Measurements from ENCODE around the gene NRL. TPM values are rescaled to one million over a fixed set of nuclear protein-coding genes. Genes with fewer than 3 reads are reported as not detected.

The NRL gene
- total RNA-seq, 1 donor from 2014 or later: 2.7 TPM

DNA sequence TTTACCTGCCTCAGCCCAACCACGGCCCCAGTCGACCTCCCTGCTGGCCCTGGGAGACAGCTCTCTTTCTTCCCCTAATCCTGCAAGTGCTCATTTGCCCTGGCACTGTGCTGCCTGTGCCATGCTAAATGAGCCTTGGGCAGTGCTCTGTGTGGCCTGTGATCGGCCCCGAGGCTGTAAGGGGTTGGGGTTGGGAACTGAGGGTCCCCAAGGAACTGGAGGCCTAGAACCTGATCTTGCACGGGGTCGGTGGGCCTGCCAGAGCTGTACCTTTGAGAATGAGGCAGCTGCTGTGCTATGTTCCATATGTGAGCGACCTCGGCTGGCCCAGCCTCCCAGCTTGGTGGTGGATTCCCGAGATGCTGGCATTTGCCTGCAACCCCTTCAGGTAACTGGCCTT is 35.3 kb upstream of the NRL start:
- Mint-ChIP-seq H3K27ac (peak overlapping the region; percentile 18), H3K4me3 (no peak overlapping the region), H3K9me3 (no peaks in the 10 kb centered on the region), H3K36me3 (ENCODE audit: low read depth) (peaks cover 51% of the 10 kb centered on the region), H3K27me3 (ENCODE audit: insufficient read depth) (no peaks in the 10 kb centered on the region), H3K4me1 (ENCODE audit: low read depth) (peaks cover 38% of the 10 kb centered on the region)
- no peak for DNase-seq (ENCODE audit: low spot score)
- intact Hi-C loops (cut with micrococcal nuclease): no loop called here

DNA sequence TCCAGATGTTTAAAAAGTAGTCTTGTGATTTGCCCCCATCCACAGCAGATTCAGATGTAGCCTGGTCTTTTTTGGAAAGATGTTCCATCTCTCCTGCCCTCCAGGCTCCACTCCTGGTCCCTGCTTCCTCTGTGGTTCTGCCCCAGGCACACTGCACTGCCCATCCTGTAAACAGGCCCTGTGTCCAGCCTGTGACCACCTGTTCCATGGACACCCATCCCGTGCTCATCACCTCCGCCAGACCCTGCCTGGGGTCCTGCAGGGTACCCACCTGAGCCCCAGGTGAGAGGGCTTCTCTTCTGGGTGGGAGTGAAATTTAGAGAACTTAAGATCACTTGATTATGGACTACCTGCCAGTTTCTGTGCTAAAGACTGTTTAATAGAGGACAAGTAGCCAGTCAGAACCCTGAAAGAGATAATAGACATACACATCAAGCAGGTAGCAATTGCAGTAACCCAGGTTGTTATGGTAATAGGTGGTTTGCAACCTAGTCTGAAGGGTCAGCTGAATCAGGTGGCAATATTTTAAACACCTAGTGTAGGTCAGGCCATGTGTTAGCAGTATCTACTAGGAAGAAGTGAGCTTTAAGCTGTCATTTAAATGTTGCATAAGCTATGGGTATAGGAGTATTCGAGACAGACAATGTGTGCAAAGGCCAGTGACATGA is 34.7 kb upstream of the NRL start:
- Mint-ChIP-seq H3K9me3 (no peaks in the 10 kb centered on the region), H3K27me3 (ENCODE audit: insufficient read depth) (no peaks in the 10 kb centered on the region), H3K27ac (no peak overlapping the region), H3K4me1 (ENCODE audit: low read depth) (peaks cover 44% of the 10 kb centered on the region), H3K4me3 (peak overlapping the region; percentile 94), H3K36me3 (ENCODE audit: low read depth) (peaks cover 51% of the 10 kb centered on the region)
- DNase-seq (ENCODE audit: low spot score): no peak
- intact Hi-C loops (cut with micrococcal nuclease): loop anchor here (5.0 to 10.0 kb wide), 2 partner anchors 682 to 825 kb away; partner anchors contain the start of genes NGDN and PABPN1

DNA sequence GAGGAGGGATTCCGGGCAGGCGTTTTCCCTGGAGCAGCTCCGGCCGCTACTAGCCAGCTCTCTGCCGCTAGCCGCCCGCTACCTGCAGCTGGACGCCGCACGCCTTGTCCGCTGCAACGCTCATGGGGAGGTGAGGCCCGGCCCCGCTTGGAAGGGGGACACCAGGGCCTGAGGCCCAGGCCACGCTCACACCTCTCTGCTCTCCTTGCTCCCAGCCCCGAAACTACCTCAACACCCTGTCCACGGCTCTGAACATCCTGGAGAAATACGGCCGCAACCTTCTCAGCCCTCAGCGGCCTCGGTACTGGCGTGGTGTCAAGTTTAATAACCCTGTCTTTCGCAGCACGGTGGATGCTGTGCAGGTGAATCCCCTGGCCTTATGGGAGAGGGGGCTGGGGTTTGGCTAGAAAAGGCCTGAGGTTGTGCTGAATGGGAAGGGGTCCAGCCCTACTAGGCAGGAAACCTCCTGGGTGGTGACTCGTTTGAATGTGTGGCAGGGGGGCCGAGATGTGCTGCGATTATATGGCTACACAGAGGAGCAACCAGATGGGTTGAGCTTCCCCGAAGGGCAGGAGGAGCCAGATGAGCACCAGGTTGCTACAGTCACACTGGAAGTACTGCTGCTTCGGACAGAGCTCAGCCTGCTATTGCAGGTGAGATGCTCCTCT is 33.1 kb upstream of the NRL start:
- Mint-ChIP-seq H3K4me3 (peak overlapping the region; percentile 94), H3K27ac (peak overlapping the region; percentile 65), H3K36me3 (ENCODE audit: low read depth) (peaks cover 64% of the 10 kb centered on the region), H3K4me1 (ENCODE audit: low read depth) (peaks cover 58% of the 10 kb centered on the region), H3K27me3 (ENCODE audit: insufficient read depth) (no peaks in the 10 kb centered on the region), H3K9me3 (no peaks in the 10 kb centered on the region)
- no peak for DNase-seq (ENCODE audit: low spot score)
- intact Hi-C loops (cut with micrococcal nuclease): loop anchor here (1.0 to 10.0 kb wide), 12 partner anchors 13 to 823 kb away; partner anchors contain the start of genes CARMIL3, CHMP4A, DCAF11 and GMPR2

DNA sequence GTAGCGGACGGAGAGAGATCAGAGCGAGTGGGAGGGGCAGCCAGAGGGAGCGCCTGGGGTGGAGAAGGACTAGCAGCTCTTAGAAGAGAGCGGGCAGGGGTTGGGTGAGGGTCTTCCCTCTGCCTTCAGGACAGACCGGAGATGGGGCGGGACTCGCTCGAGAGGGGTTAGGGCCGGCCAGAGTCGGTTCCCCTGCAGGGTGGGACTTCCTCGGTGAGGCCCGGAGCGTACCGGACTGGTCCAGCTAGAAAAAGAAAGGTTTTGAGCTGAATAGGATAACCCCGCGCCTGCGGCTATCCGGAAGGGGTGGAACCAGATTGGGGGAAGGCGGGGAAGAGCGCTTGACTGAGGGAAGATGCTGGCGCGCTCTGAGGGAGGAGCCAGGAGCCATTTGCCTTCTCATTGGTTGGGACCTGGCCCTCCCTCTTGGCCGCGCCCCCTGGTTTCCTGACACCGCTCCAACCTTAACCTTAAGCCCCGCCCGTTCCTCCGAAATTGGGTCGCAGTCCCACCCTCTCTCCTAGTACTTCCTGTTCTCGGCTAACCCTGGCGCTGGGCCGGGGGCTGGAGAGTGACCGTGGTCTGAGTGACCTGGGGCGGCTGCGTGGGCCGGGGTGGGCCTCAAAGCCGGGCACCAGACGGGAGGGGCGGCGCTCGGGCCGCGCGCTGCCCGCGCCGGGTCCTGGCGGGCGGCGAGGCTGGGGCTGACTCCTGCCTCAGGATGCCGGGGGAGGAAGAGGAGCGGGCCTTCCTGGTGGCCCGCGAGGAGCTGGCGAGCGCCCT is 32.4 kb upstream of the NRL start, which contains the start of gene RNF31:
RNF31 (plus strand) TSS at position 521 of the 783 bp plus-strand sequence; CDS start at position 722, 201 bp downstream.
- intact Hi-C loops (cut with micrococcal nuclease): loop anchor here (1.0 to 10.0 kb wide), 14 partner anchors 11 to 822 kb away; partner anchors contain the start of genes CARMIL3, CHMP4A, DCAF11 and GMPR2
- H3K27me3 Mint-ChIP-seq (ENCODE audit: insufficient read depth): no peaks in the 10 kb centered on the region
- DNase-seq (ENCODE audit: low spot score): peak; percentile 97
- H3K27ac Mint-ChIP-seq: peak within 1 kb of the TSS; percentile 98
- no peaks in the 10 kb centered on the region for H3K9me3 Mint-ChIP-seq
- H3K4me3 Mint-ChIP-seq: peak within 1 kb of the TSS; percentile 94
- H3K36me3 Mint-ChIP-seq (ENCODE audit: low read depth): peaks cover 64% of the 10 kb centered on the region
- peaks cover 62% of the 10 kb centered on the region for H3K4me1 Mint-ChIP-seq (ENCODE audit: low read depth)

DNA sequence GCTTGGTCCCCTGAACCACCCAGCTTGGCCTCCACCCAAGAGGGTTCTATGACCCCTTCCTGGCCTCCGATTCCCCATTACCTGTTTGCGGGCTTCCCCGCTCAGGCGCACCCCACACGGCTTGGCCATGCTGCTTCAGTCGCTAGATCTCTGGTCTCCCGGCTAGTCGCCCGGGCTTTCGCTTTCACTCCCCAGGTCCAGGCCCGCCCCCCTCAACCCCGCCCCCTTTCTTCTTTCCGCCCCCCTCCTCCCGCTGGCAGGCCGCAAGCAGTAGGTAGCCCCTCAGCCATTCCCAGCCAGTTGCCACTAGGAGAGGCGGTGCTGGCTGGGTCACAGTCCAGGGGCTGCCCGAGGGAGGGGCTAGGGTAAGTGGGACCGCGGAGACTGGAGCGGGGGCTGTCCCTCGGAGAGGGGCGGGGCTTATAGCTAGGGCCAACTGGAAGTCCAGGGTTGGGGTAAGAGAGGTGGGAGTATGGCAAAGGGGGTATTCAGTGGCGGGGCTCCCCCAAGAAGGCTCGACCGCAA is 31.8 kb upstream of the NRL start, which contains the start of gene PSME2:
PSME2 (minus strand) TSS at position 158 of the 525 bp plus-strand sequence; CDS start at position 129, 29 bp downstream.
- peaks cover 59% of the 10 kb centered on the region for H3K36me3 Mint-ChIP-seq (ENCODE audit: low read depth)
- peak within 1 kb of the TSS; percentile 94 for H3K4me3 Mint-ChIP-seq
- H3K4me1 Mint-ChIP-seq (ENCODE audit: low read depth): peaks cover 68% of the 10 kb centered on the region
- DNase-seq (ENCODE audit: low spot score): peak; percentile 90
- peak within 1 kb of the TSS; percentile 98 for H3K27ac Mint-ChIP-seq
- H3K9me3 Mint-ChIP-seq: no peaks in the 10 kb centered on the region
- intact Hi-C loops (cut with micrococcal nuclease): loop anchor here (1.0 to 10.0 kb wide), 6 partner anchors 10 to 822 kb away; partner anchors contain the start of genes CARMIL3, NGDN, PABPN1 and PCK2
- no peaks in the 10 kb centered on the region for H3K27me3 Mint-ChIP-seq (ENCODE audit: insufficient read depth)

DNA sequence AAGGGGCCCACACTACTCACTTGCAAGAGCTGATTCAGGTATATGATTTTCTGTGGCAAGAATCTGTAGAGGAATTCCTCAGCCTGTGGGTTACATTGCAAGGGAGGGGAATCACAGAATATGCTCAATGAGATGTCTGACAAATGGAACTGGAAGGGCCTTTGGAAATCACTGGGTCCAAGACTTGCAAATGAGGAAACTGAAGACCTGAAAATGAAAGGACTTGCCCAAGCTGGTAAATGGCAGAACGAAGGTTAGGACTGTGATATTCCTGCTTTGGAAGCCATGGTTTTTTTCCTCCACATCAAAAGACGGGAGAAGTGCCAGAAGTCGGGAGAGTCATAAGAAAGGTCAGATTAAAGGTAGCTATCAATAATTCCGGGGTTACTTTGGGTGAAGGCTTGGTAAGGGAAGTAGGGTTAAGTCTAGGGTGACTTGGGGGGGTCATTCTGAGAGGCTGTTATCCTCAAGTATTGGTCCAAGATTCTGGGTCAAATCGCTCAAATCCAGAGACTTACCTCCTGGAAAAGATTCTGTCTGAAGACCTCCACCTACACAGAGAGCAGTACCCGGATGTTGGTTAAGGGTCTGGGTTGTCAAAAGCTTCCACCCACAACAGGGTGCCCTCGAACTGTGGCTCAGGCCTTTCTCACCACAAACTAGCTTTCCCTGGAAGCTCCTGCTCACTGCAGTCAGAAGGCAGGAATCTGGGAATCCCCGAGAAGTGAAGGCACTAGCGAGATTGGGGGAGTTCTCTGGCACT is 31.1 kb upstream of the NRL start:
- no peaks in the 10 kb centered on the region for H3K9me3 Mint-ChIP-seq
- intact Hi-C loops (cut with micrococcal nuclease): loop anchor here (1.0 to 10.0 kb wide), 6 partner anchors 10 to 821 kb away; partner anchors contain the start of genes CARMIL3, NGDN, PABPN1 and PCK2
- DNase-seq (ENCODE audit: low spot score): no peak
- peaks cover 52% of the 10 kb centered on the region for H3K36me3 Mint-ChIP-seq (ENCODE audit: low read depth)
- peak overlapping the region; percentile 94 for H3K4me3 Mint-ChIP-seq
- H3K27ac Mint-ChIP-seq: peak overlapping the region; percentile 98
- H3K27me3 Mint-ChIP-seq (ENCODE audit: insufficient read depth): no peaks in the 10 kb centered on the region
- H3K4me1 Mint-ChIP-seq (ENCODE audit: low read depth): peaks cover 68% of the 10 kb centered on the region

DNA sequence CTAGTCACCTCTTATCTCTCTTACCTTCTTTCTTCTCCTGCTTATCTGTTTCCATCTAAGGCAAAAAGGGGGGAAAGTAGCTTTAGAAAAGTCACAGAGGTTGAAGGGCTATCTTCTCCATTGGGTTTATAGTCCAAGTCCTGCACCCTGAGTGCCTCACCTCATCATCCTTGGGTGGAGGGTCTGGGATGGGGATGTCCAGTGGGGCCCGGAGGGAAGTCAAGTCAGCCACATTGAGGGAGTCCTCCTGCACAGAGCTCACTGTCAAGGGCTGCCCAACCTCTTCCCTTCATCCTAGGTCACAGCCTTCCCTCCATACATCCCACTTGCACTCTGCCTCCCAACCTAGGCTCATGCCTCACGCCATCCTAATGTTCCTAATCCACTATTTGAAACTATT is 30.5 kb upstream of the NRL start:
- DNase-seq (ENCODE audit: low spot score): no peak
- peak overlapping the region; percentile 98 for H3K27ac Mint-ChIP-seq
- H3K9me3 Mint-ChIP-seq: no peaks in the 10 kb centered on the region
- H3K4me1 Mint-ChIP-seq (ENCODE audit: low read depth): peaks cover 67% of the 10 kb centered on the region
- peak overlapping the region; percentile 94 for H3K4me3 Mint-ChIP-seq
- H3K27me3 Mint-ChIP-seq (ENCODE audit: insufficient read depth): no peaks in the 10 kb centered on the region
- H3K36me3 Mint-ChIP-seq (ENCODE audit: low read depth): peaks cover 46% of the 10 kb centered on the region
- intact Hi-C loops (cut with micrococcal nuclease): loop anchor here (5.0 to 10.0 kb wide), 2 partner anchors 678 to 820 kb away; partner anchors contain the start of genes NGDN and PABPN1

DNA sequence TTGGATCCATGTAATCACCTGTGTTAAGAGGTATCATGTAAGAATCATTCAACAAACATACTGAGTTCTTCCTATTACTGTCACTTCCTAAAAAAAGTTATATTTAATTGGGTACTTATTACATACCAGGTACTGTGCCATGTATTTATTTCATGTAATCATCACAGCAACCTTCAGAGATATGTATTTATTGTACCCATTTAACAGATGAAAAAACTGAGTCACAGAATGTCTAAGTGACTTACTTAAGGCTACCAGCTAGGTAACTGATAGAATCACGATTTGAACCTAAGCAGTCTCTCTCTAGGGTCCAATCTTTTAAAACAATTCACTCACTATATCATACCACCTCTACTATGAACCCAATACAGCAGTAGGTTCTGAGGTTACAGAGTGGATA is 29.7 kb upstream of the NRL start:
- intact Hi-C loops (cut with micrococcal nuclease): loop anchor here (10.0 kb wide), 1 partner anchor 820 kb away; the partner anchor contains the start of gene PABPN1
- H3K36me3 Mint-ChIP-seq (ENCODE audit: low read depth): peaks cover 46% of the 10 kb centered on the region
- peak overlapping the region; percentile 94 for H3K4me3 Mint-ChIP-seq
- peak overlapping the region; percentile 49 for H3K27ac Mint-ChIP-seq
- no peaks in the 10 kb centered on the region for H3K9me3 Mint-ChIP-seq
- no peaks in the 10 kb centered on the region for H3K27me3 Mint-ChIP-seq (ENCODE audit: insufficient read depth)
- DNase-seq (ENCODE audit: low spot score): no peak
- H3K4me1 Mint-ChIP-seq (ENCODE audit: low read depth): peaks cover 67% of the 10 kb centered on the region

DNA sequence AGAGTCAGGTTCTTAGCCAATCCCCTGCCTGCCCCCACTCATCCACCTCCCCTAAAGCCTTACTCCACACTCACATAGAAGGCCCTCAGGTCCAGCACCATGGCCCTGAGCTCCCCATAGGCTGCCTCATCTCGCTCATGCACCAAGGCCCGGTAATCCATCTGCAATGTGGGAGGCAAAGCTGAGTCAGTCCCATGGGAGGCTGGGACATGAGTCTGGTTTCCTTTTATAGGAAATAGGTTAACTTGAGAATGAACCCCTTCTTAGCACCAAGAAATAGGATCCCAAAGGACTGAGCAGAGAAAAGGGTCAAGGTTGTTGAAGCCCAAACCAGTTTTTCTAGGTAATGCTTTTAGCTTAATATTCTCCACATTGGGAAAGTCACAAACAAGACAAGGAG is 28.8 kb upstream of the NRL start:
- DNase-seq (ENCODE audit: low spot score): no peak

DNA sequence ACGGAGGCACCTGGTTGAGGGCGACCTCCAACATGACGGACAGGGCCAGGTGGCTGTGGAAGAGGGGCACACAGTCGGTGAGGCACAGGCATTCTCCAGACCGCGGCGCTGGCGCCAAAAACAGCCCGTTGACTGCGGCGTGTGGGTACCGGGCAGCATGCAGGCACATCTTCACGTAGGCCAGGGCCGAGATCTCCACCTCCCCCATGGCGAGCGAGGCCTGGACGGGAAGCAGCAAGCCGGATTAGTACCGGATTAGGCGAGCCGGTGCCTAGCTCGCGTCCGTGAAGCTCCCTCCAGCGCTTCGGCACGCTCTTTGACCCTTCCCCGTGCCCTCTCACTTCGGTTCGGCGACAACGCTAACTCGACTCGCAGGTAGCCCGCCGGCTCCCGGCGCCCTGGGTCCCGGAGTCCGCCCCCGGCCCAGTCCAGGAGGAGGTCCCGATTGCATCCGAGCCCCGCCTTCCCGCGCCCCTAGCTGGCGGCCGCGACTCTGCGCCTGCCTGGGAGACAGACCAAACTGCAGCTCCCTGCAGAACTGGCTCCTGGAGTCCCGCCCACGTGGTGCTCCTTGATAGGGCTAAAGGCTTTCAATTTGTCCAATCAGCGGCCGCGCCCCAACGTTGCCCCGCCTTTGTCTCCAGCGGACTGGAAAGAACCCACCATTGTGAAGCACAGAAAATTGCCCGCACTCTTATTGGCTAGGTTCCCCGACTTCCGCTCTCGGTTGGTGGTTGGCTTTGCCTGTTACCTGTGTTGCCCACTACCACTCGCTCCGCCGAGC is 26.5 kb upstream of the NRL start, which contains the start of gene EMC9:
EMC9 (minus strand) TSS at position 495 of the 784 bp plus-strand sequence; CDS start at position 208, 287 bp downstream.
- peak; percentile 100 for DNase-seq (ENCODE audit: low spot score)
- Mint-ChIP-seq H3K27me3 (ENCODE audit: insufficient read depth) (no peaks in the 10 kb centered on the region), H3K9me3 (no peaks in the 10 kb centered on the region), H3K4me1 (ENCODE audit: low read depth) (peaks cover 80% of the 10 kb centered on the region), H3K4me3 (peak within 1 kb of the TSS; percentile 98), H3K27ac (peak within 1 kb of the TSS; percentile 92), H3K36me3 (ENCODE audit: low read depth) (peaks cover 59% of the 10 kb centered on the region)
- intact Hi-C loops (cut with micrococcal nuclease): loop anchor here (1.0 to 10.0 kb wide), 5 partner anchors 20 to 816 kb away; partner anchors contain the start of genes CHMP4A, DCAF11, DHRS1 and IRF9

More for the DNA sequence above, 28.8 kb upstream of the NRL start:
- Mint-ChIP-seq H3K27me3 (ENCODE audit: insufficient read depth) (no peaks in the 10 kb centered on the region), H3K4me3 (peak overlapping the region; percentile 34), H3K4me1 (ENCODE audit: low read depth) (peaks cover 68% of the 10 kb centered on the region), H3K27ac (peak overlapping the region; percentile 11), H3K36me3 (ENCODE audit: low read depth) (peaks cover 50% of the 10 kb centered on the region), H3K9me3 (no peaks in the 10 kb centered on the region)
- intact Hi-C loops (cut with micrococcal nuclease): loop anchor here (10.0 kb wide), 1 partner anchor 819 kb away; the partner anchor contains the start of gene PABPN1

Data from activated T-helper 1 cell treated with anti-CD3 and anti-CD28 coated beads, Interleukin-12 subunit alpha, Interleukin-12 subunit beta, Interleukin-2, Interleukin-4 antibody, amounts not matched to agents 30 ng/mL and 10 ng/mL and 1 ng/mL, durations not matched to agents 14 hours and 24 hours and 36 hours (primary cell).